Upper lobe of left lung (tissue), 4 donors: ENCODE measurements around the gene C22orf31.

Experiments
- EP300 ChIP-seq, 4 donors: sonication (generic); formaldehyde crosslinking; IDR thresholded peaks; one replicate each; pipeline ENCODE4 v1.5.1; 2017; ENCODE audit warnings: antibody characterized with exemption in 4 of 4, control low read depth in 2 of 4
- POLR2A ChIP-seq, 4 donors: fragments of 450-650 bp; IDR thresholded peaks; one replicate each; pipeline ENCODE4 v1.5.1; 2016 to 2017; ENCODE audit warnings: antibody characterized with exemption in 4 of 4, mild to moderate bottlenecking in 2 of 4
- POLR2AphosphoS5 ChIP-seq, 2 donors: sonication (generic); formaldehyde crosslinking; IDR thresholded peaks; one replicate each; pipeline ENCODE4 v1.5.1; 2017; ENCODE audit warnings: antibody characterized with exemption in 2 of 2
- TF ChIP-seq, protein P1 (sequence below), 6 experiments: fragments of 450-650 bp in 4 of 6; fragments of 200-600 bp in 2 of 6; sonication (generic) in 2 of 6; IDR thresholded peaks; one replicate each; pipeline ENCODE4 v1.5.1; 2016 to 2019; ENCODE audit warnings: antibody characterized with exemption in 6 of 6

DNA sequence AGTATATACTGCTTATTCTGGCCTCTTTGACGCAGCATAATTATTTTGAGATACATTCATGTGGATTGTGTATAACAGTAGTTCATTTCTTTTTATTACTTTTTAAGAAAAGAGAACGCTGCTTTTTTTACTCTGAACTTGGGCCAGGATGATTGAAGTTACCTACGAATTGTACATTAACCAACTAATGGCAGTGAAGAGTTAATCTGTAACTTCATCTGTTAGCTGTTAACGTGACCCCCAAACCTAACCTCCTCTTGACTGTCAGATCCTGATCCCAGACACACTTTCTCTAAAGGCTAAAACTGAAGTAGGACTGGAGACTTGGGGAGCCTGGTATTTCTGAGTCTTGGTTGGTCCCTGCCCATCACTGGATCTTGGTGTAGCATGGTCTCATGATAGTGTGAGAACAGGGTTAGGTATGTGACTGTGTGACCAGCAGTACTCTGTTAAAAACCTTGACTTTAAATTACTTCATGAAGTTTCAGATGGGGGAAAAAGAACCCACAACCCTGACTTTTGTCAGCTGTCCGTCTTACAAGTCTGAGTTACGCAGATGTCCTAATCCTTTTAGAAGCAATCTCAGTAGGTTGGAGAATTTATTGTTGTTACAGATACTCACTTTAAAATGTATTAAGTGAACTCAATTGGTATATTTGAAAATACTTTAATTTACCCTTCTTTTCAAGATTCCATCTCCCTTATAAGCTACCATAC is 39.4 kb downstream of the C22orf31 start:
- TF ChIP-seq, protein P1, sequence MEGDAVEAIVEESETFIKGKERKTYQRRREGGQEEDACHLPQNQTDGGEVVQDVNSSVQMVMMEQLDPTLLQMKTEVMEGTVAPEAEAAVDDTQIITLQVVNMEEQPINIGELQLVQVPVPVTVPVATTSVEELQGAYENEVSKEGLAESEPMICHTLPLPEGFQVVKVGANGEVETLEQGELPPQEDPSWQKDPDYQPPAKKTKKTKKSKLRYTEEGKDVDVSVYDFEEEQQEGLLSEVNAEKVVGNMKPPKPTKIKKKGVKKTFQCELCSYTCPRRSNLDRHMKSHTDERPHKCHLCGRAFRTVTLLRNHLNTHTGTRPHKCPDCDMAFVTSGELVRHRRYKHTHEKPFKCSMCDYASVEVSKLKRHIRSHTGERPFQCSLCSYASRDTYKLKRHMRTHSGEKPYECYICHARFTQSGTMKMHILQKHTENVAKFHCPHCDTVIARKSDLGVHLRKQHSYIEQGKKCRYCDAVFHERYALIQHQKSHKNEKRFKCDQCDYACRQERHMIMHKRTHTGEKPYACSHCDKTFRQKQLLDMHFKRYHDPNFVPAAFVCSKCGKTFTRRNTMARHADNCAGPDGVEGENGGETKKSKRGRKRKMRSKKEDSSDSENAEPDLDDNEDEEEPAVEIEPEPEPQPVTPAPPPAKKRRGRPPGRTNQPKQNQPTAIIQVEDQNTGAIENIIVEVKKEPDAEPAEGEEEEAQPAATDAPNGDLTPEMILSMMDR (IDR thresholded peaks at IDR 0.05), result no peak
- TF ChIP-seq POLR2A (IDR thresholded peaks at IDR 0.05), result no peak
- no peak for TF ChIP-seq EP300 (IDR thresholded peaks at IDR 0.05)
- TF ChIP-seq POLR2AphosphoS5 (IDR thresholded peaks at IDR 0.05), result no peak
